ENCODE measurements around the gene INPP4B. TPM values are rescaled to one million over a fixed set of nuclear protein-coding genes. Genes with fewer than 3 reads are reported as not detected.

The INPP4B gene
- total and polyA plus RNA-seq, 2 of the 4 experiments (the other 2 are of a cell fraction) = 1.8 to 14.0 TPM

- Histone ChIP-seq H4K8ac (ENCODE audit: low read depth in 2 of 2, low read length in 2 of 2) (no peak overlapping the region), H2BK5ac (ENCODE audit: low read depth, low read length, poor library complexity, severe bottlenecking) (no peak overlapping the region), H3K27ac (ENCODE audit: insufficient read depth, low read length) (no peak overlapping the region), H3K23ac (ENCODE audit: low read depth, low read length) (no peak overlapping the region), H2AK5ac (ENCODE audit: low read depth, low read length) (no peak overlapping the region), H2AK9ac (replicated peaks; ENCODE audit: low read depth, low read length, poor library complexity) (no peak overlapping the region), H3K9me3 (ENCODE audit: control insufficient read depth, insufficient read depth, low read length) (no peaks in the 10 kb centered on the region), H3K4me3 (ENCODE audit: insufficient read depth, low read depth, low read length) (no peak overlapping the region), H2BK20ac (ENCODE audit: low read depth, low read length) (no peak overlapping the region), H3K14ac (replicated peaks; ENCODE audit: low read depth, low read length) (no peak overlapping the region), H3K36me3 (ENCODE audit: control insufficient read depth, insufficient read depth, low read length) (no peaks in the 10 kb centered on the region), H3K56ac (ENCODE audit: extremely low read depth, insufficient read depth, low read length) (no peak overlapping the region), H2AFZ (replicated peaks; ENCODE audit: low read length, poor library complexity) (no peak overlapping the region), H3K18ac (ENCODE audit: low read depth, low read length) (no peak overlapping the region), H4K91ac (ENCODE audit: insufficient read depth, low read depth, low read length) (no peak overlapping the region), H3K4ac (ENCODE audit: low read depth, low read length) (no peak overlapping the region), H4K5ac (ENCODE audit: low read depth, low read length) (no peak overlapping the region), H3K79me1 (ENCODE audit: low read depth in 1 of 2, low read length in 2 of 2) (no peaks in the 10 kb centered on the region), H3K4me1 (ENCODE audit: control insufficient read depth, insufficient read depth, low read length) (no peaks in the 10 kb centered on the region), H3K4me2 (ENCODE audit: low read depth, low read length) (no peak overlapping the region), H2BK15ac (ENCODE audit: low read depth, low read length) (no peak overlapping the region), H2BK120ac (ENCODE audit: low read depth, low read length) (no peak overlapping the region), H3K9ac (ENCODE audit: low read depth, low read length) (no peak overlapping the region), H3K9me1 (ENCODE audit: insufficient read depth, low read length) (no peaks in the 10 kb centered on the region), H4K20me1 (ENCODE audit: insufficient read depth, low read length) (no peaks in the 10 kb centered on the region), H3K27me3 (ENCODE audit: control insufficient read depth, insufficient read depth, low read length) (no peaks in the 10 kb centered on the region)
- no TSS peak for BruUV-seq (replicated peaks)
- no peak for ATAC-seq (ENCODE audit: low read depth)
- dilution Hi-C loops (cut with HindIII; ENCODE audit: low sequenced_read_pairs, unreplicated experiment) (no loop called here), intact Hi-C loops (cut with micrococcal nuclease) (no loop called here), in situ Hi-C loops (cut with MboI; ENCODE audit: low sequenced_read_pairs) (no loop called here)
- ChIA-PET POLR2A (ENCODE audit: unreplicated experiment) (no interaction called here), CTCF (no interaction called here)
- WGBS, 2 experiments (ENCODE audit: extremely low coverage in 2 of 2, insufficient read length in 1 of 2) = no CpG with 5 or more reads among the region's 3 CpGs
- no peak for DNase-seq
- TF ChIP-seq RAD21 (IDR thresholded peaks at IDR 0.05; ENCODE audit: low read length) = no peak
- TF ChIP-seq RCOR1 (IDR thresholded peaks at IDR 0.05; ENCODE audit: insufficient replicate concordance, low read length) = no peak
- no peak for TF ChIP-seq SMC3 (IDR thresholded peaks at IDR 0.05; ENCODE audit: low read depth, low read length)
- TF ChIP-seq CTCF (conservative IDR thresholded peaks at IDR 0.05; ENCODE audit: low read depth, low read length) = no peak
- TF ChIP-seq USF2 (IDR thresholded peaks at IDR 0.05; ENCODE audit: low read depth, low read length) = no peak
- no peak for TF ChIP-seq NFE2L2 (IDR thresholded peaks at IDR 0.05; ENCODE audit: low read depth, low read length)
- TF ChIP-seq ELK1 (IDR thresholded peaks at IDR 0.05; ENCODE audit: borderline replicate concordance, low read depth, low read length) = no peak
- TF ChIP-seq MAFK (IDR thresholded peaks at IDR 0.05; ENCODE audit: low read depth, low read length) = no peak
- TF ChIP-seq CHD1 (IDR thresholded peaks at IDR 0.05; ENCODE audit: low read depth, low read length) = no peak
- no peak for TF ChIP-seq RFX5 (IDR thresholded peaks at IDR 0.05; ENCODE audit: low read depth, low read length)
- TF ChIP-seq MXI1 (IDR thresholded peaks at IDR 0.05; ENCODE audit: borderline replicate concordance, low read depth, low read length) = no peak
- TF ChIP-seq POLR2A (IDR thresholded peaks at IDR 0.05; ENCODE audit: low read depth, low read length) = no peak
- no peak for TF ChIP-seq CEBPB (IDR thresholded peaks at IDR 0.05; ENCODE audit: low read depth, low read length)
- no peak for TF ChIP-seq FOS (IDR thresholded peaks at IDR 0.05; ENCODE audit: low read depth, low read length)
- no peak for TF ChIP-seq BHLHE40 (IDR thresholded peaks at IDR 0.05; ENCODE audit: low read depth, low read length)
- no peak for TF ChIP-seq MAZ (IDR thresholded peaks at IDR 0.05; ENCODE audit: borderline replicate concordance, low read depth, low read length)
Observed at GRCh38 chr4:142181021-142181420, 665.1 kb downstream of the INPP4B start.
